ENCODE measurements around the gene PXDN. TPM values are rescaled to one million over a fixed set of nuclear protein-coding genes. Genes with fewer than 3 reads are reported as not detected.

Gene PXDN
- total RNA-seq (10 to 100 TPM; 36.0 to 73.3 (median 54.5) TPM), polyA plus RNA-seq (100 to 1,000 TPM in 1 of 2 donors, 10 to 100 TPM in 1; 39.2 to 116 TPM)
- long read RNA-seq, donor 1, full-length matches to known transcripts = 3 of 119 reads
- long read RNA-seq, donor 1, partial matches to known transcripts = 89 of 119 reads
- long read RNA-seq, donor 1, other reads (novel, unspliced or antisense) = 27 of 119 reads
- long read RNA-seq, donor 2, full-length matches to known transcripts = 8 of 41 reads
- long read RNA-seq, donor 2, partial matches to known transcripts = 33 of 41 reads
- long read RNA-seq, donor 2, other reads (novel, unspliced or antisense) = 0 of 41 reads
- long read RNA-seq, donor 3, full-length matches to known transcripts = 15 of 98 reads
- long read RNA-seq, donor 3, partial matches to known transcripts = 54 of 98 reads
- long read RNA-seq, donor 3, other reads (novel, unspliced or antisense) = 29 of 98 reads

- Histone ChIP-seq H3K4me1 (ENCODE audit: insufficient read depth) (peaks cover 15% of the 10 kb centered on the region), H3K9me3 (no peaks in the 10 kb centered on the region), H3K27ac (peak within 1 kb of the TSS; percentile 93 to 96), H3K27me3 (no peaks in the 10 kb centered on the region), H3K36me3 (no peaks in the 10 kb centered on the region), H3K4me3 (peak within 1 kb of the TSS; percentile 85)
- WGBS, 3 donors = 0 to 3% (median 0%) methylated on average over 46 to 71 of the region's 71 CpGs
- peak; percentile 61 to 82 (median 77) for DNase-seq
- TF ChIP-seq EP300 (IDR thresholded peaks at IDR 0.05) (no peak), POLR2A (IDR thresholded peaks at IDR 0.05) (peak; percentile 32), CTCF (IDR thresholded peaks at IDR 0.05) (no peak)
- intact Hi-C loops (cut with DNase I) = loop anchor here (5.0 to 10.0 kb wide), 7 partner anchors 70 to 157 kb away; no protein-coding TSS in a partner anchor
Observed at GRCh38 chr2:1744446-1745170, at the start of gene PXDN. TSS of gene PXDN (minus strand) at chr2:1744515. CDS start at chr2:1744455, 60 bp downstream.

GRCh38 chr2:1793868-1794445, 49.6 kb upstream of the PXDN start:
- H3K9me3 ChIP-seq = no peaks in the 10 kb centered on the region
- TF ChIP-seq EP300 (IDR thresholded peaks at IDR 0.05) (no peak), POLR2A (IDR thresholded peaks at IDR 0.05) (no peak), CTCF (IDR thresholded peaks at IDR 0.05) (no peak)

GRCh38 chr2:1793001-1793867, 48.9 kb upstream of the PXDN start:
- H3K27ac ChIP-seq = no peak overlapping the region
- DNase-seq = no peak
- peaks cover 1% of the 10 kb centered on the region for H3K4me1 ChIP-seq (ENCODE audit: insufficient read depth)
- H3K27me3 ChIP-seq = no peaks in the 10 kb centered on the region
- no peak overlapping the region for H3K4me3 ChIP-seq
- intact Hi-C loops (cut with DNase I) = no loop called here
- 59 to 71% (median 67%) methylated on average over 23 of the region's 23 CpGs for WGBS, 3 donors
- no peaks in the 10 kb centered on the region for H3K36me3 ChIP-seq
- no peak for TF ChIP-seq POLR2A (IDR thresholded peaks at IDR 0.05)
- TF ChIP-seq CTCF (IDR thresholded peaks at IDR 0.05) = no peak
- TF ChIP-seq EP300 (IDR thresholded peaks at IDR 0.05) = no peak
- H3K9me3 ChIP-seq = no peaks in the 10 kb centered on the region

More at GRCh38 chr2:1793868-1794445, 49.6 kb upstream of the PXDN start:
- Histone ChIP-seq H3K4me1 (ENCODE audit: insufficient read depth) (peaks cover 1% of the 10 kb centered on the region), H3K27me3 (no peaks in the 10 kb centered on the region), H3K27ac (no peak overlapping the region), H3K4me3 (no peak overlapping the region), H3K36me3 (no peaks in the 10 kb centered on the region)
- intact Hi-C loops (cut with DNase I) = no loop called here
- 36 to 49% (median 39%) methylated on average over 18 of the region's 18 CpGs for WGBS, 3 donors
- peak in 2 of 5 donors; percentile 68 to 71 for DNase-seq
